Panc1 (cell line): ENCODE measurements around the gene PPP1R16B. TPM values are rescaled to one million over a fixed set of nuclear protein-coding genes. Genes with fewer than 3 reads are reported as not detected.

Experiments
- ATAC-seq: fragments of 200-7000 bp; cut with Tn5 transposase; 2 replicates; pipeline ENCODE4 v1.9.1; 2020; ENCODE audit warnings: mild to moderate bottlenecking, moderate library complexity
- BruUV-seq: library from RNA; stranded (reverse); fragments of 400-500 nt; replicated peaks from 2 replicates; lab custom pipeline; 2021; lab: Mats Ljungman, UMichigan
- CTCF ChIA-PET: fragments of 300-600 bp; sonication (Branson Sonifier 250); formaldehyde crosslinking; loops from one replicate; lab custom pipeline; 2022; ENCODE audit warnings: antibody characterized with exemption; lab: Charles Lee
- POLR2A ChIA-PET: fragments of 300-600 bp; sonication (Branson Sonifier 250); formaldehyde crosslinking; loops from one replicate; lab custom pipeline; 2022; ENCODE audit warnings: antibody characterized with exemption; lab: Charles Lee
- DNase-seq: peaks from one replicate; pipeline ENCODE4 v3.0.0-alpha.2; 2010; ENCODE audit warnings: low read depth, low spot score
- H3K27ac ChIP-seq: 2 replicates; pipeline ENCODE4 v1.5.1; 2011; ENCODE audit warnings: mild to moderate bottlenecking, low read length, inconsistent platforms
- H3K27me3 ChIP-seq: fragments of 200-500 bp; sonication (Bioruptor generic); 2 replicates; pipeline ENCODE4 v1.6.0; 2014; ENCODE audit warnings: low read length, inconsistent platforms; ENCODE audit not compliant: control insufficient read depth, insufficient read depth
- H3K36me3 ChIP-seq: fragments of 200-500 bp; sonication (Bioruptor generic); 2 replicates; pipeline ENCODE4 v1.5.1; 2014; ENCODE audit warnings: inconsistent platforms, mild to moderate bottlenecking, low read length, moderate library complexity; ENCODE audit not compliant: control insufficient read depth, insufficient read depth
- H3K4me1 ChIP-seq: 2 replicates; pipeline ENCODE4 v1.5.1; 2011; ENCODE audit warnings: inconsistent platforms, mild to moderate bottlenecking, low read length, moderate library complexity; ENCODE audit not compliant: control insufficient read depth, insufficient read depth
- H3K4me3 ChIP-seq, 2 experiments: 2 replicates each; pipeline ENCODE4 v1.5.1; 2011 to 2012; ENCODE audit warnings: low read depth in 2 of 2, low read length in 2 of 2, mild to moderate bottlenecking in 2 of 2, inconsistent platforms in 1 of 2, moderate library complexity in 1 of 2
- H3K9me3 ChIP-seq: fragments of 200-500 bp; sonication (Bioruptor generic); 2 replicates; pipeline ENCODE4 v1.5.1; 2014; ENCODE audit warnings: low read depth, mild to moderate bottlenecking, inconsistent platforms, low read length, moderate library complexity; ENCODE audit not compliant: control insufficient read depth, insufficient read depth
- POLR2AphosphoS5 ChIP-seq: IDR thresholded peaks from 2 replicates; pipeline ENCODE4 v1.6.1; 2012; ENCODE audit warnings: mild to moderate bottlenecking, low read depth, low read length, moderate library complexity
- SIN3A ChIP-seq: IDR thresholded peaks from 2 replicates; pipeline ENCODE4 v1.6.1; 2012; ENCODE audit warnings: low read depth, mild to moderate bottlenecking, low read length, moderate library complexity, borderline replicate concordance; ENCODE audit not compliant: insufficient read depth
- TCF7L2 ChIP-seq: IDR thresholded peaks from 2 replicates; pipeline ENCODE4 v1.6.1; 2011; ENCODE audit warnings: mild to moderate bottlenecking, low read depth, low read length, inconsistent platforms
- in situ Hi-C: cut with HindIII; loops from 2 replicates; pipeline ENCODE4 v1.10.0; 2016; ENCODE audit warnings: low sequenced_read_pairs, low pct_unique_long_range_greater_than_20kb
- intact Hi-C: fragments of 100-400 bp; cut with micrococcal nuclease; formaldehyde crosslinking; loops from one replicate; pipeline ENCODE4 v1.10.0; 2022; ENCODE audit not compliant: unreplicated experiment
- total RNA-seq: library from RNA; stranded (reverse); gene quantifications from one replicate; pipeline ENCODE4 v1.2.1, GENCODE V29; 2021; ENCODE audit not compliant: unreplicated experiment
- TF ChIP-seq, protein P1 (sequence below), 2 experiments: IDR thresholded peaks; 2 replicates each; pipeline ENCODE4 v1.6.1; 2011 to 2012; ENCODE audit warnings: low read depth in 2 of 2, control low read depth in 1 of 2, low read length in 1 of 2, mild to moderate bottlenecking in 1 of 2, moderate library complexity in 1 of 2; ENCODE audit not compliant: insufficient read depth in 1 of 2
- TF ChIP-seq, protein P2 (sequence below): fragments of 450-650 bp; IDR thresholded peaks from 2 replicates; pipeline ENCODE4 v1.5.1; 2017; ENCODE audit warnings: mild to moderate bottlenecking

The PPP1R16B gene
- total RNA-seq, 1 experiment from 2014 or later: 0.92 TPM

DNA sequence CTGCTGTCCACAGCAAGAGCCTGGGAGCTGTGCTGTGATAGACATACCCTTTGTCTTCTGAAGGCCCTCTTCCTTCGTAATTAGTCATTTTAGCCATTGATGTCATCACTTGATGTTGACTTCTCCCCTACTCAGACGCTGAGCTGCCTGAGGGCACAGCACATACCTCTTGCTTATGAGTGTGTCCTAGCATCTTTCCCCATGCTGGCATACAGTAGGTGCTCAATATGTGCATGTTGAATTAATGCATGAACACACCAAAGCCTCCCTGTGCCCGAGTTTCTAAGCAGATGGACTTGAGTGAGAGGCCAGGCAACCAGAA lies 85.0 kb downstream of the PPP1R16B start:
- no peak for DNase-seq
- Histone ChIP-seq H3K4me1 (no peaks in the 10 kb centered on the region), H3K36me3 (no peaks in the 10 kb centered on the region), H3K27ac (no peak overlapping the region), H3K27me3 (no peaks in the 10 kb centered on the region), H3K9me3 (no peaks in the 10 kb centered on the region), H3K4me3 (no peak overlapping the region)
- POLR2A ChIA-PET: no interaction called here
- intact Hi-C loops (loop anchor here (5.0 kb wide), 1 partner anchor 243 kb away; no protein-coding TSS in a partner anchor), in situ Hi-C loops (no loop called here)
- no TSS peak for BruUV-seq
- TF ChIP-seq POLR2AphosphoS5: no peak
- TF ChIP-seq, protein P1, sequence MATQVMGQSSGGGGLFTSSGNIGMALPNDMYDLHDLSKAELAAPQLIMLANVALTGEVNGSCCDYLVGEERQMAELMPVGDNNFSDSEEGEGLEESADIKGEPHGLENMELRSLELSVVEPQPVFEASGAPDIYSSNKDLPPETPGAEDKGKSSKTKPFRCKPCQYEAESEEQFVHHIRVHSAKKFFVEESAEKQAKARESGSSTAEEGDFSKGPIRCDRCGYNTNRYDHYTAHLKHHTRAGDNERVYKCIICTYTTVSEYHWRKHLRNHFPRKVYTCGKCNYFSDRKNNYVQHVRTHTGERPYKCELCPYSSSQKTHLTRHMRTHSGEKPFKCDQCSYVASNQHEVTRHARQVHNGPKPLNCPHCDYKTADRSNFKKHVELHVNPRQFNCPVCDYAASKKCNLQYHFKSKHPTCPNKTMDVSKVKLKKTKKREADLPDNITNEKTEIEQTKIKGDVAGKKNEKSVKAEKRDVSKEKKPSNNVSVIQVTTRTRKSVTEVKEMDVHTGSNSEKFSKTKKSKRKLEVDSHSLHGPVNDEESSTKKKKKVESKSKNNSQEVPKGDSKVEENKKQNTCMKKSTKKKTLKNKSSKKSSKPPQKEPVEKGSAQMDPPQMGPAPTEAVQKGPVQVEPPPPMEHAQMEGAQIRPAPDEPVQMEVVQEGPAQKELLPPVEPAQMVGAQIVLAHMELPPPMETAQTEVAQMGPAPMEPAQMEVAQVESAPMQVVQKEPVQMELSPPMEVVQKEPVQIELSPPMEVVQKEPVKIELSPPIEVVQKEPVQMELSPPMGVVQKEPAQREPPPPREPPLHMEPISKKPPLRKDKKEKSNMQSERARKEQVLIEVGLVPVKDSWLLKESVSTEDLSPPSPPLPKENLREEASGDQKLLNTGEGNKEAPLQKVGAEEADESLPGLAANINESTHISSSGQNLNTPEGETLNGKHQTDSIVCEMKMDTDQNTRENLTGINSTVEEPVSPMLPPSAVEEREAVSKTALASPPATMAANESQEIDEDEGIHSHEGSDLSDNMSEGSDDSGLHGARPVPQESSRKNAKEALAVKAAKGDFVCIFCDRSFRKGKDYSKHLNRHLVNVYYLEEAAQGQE (IDR thresholded peaks at IDR 0.05; ENCODE audit: insufficient read depth in 1 of 2, low read depth in 2 of 2, low read length in 1 of 2): no peak
- no peak for TF ChIP-seq SIN3A
- no peak for TF ChIP-seq TCF7L2
- TF ChIP-seq, protein P2, sequence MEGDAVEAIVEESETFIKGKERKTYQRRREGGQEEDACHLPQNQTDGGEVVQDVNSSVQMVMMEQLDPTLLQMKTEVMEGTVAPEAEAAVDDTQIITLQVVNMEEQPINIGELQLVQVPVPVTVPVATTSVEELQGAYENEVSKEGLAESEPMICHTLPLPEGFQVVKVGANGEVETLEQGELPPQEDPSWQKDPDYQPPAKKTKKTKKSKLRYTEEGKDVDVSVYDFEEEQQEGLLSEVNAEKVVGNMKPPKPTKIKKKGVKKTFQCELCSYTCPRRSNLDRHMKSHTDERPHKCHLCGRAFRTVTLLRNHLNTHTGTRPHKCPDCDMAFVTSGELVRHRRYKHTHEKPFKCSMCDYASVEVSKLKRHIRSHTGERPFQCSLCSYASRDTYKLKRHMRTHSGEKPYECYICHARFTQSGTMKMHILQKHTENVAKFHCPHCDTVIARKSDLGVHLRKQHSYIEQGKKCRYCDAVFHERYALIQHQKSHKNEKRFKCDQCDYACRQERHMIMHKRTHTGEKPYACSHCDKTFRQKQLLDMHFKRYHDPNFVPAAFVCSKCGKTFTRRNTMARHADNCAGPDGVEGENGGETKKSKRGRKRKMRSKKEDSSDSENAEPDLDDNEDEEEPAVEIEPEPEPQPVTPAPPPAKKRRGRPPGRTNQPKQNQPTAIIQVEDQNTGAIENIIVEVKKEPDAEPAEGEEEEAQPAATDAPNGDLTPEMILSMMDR: no peak
- ATAC-seq: no peak
- CTCF ChIA-PET: no interaction called here

DNA sequence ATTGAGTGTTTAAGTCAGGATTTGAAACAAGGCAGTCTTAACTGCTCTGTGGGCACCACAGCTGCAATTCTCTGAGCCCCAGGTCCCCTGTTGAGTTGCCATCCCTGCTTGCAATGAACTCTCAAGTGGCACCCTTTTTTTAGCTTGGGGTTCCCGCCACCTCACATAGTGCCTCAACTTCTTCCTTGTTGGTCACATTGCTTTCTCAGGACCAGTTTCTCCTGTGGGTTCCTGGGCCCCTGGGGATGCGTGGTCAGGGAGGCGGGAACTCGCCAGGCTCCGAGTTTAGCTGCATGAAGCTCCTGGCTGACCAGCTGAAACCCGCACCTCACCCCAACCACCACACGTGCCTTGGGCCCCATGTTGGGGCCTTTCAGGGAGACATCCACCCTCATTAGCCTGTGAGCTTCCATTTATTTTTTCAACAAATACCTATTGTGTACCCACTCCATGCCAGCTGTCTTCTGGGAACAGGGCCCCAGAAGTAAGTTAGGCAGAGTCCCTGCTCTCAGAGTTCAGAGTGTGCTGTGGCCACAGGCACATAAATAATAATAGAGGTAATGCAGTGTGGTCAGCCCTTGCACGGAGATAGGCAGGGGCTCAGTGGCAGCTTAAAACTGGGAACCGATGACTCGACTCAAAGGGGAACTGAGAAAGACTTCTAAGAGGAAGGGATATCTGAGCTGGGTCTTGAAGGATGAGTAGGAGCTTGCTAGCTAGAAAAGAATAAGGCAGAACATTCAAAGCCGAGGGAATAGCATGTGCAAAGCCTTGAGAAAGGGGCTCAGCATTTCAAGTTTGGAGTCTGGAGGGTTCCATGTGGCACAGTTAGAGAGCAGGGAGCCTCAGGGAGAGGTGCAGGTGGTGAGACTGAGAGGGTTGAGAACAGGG lies 86.8 kb downstream of the PPP1R16B start:
- TF ChIP-seq, protein P2: no peak
- TF ChIP-seq SIN3A (no peak), TCF7L2 (no peak), POLR2AphosphoS5 (no peak)
- TF ChIP-seq, protein P1 (IDR thresholded peaks at IDR 0.05; ENCODE audit: insufficient read depth in 1 of 2, low read depth in 2 of 2, low read length in 1 of 2): no peak
- H3K4me3 ChIP-seq: no peak overlapping the region
- CTCF ChIA-PET: interaction anchor here (1.2 to 1.6 kb wide), 2 partner anchors 166 to 247 kb away, joined by 4 to 5 read pairs; no protein-coding TSS in a partner anchor
- H3K27ac ChIP-seq: no peak overlapping the region
- no TSS peak for BruUV-seq
- DNase-seq: no peak
- H3K4me1 ChIP-seq: no peaks in the 10 kb centered on the region
- POLR2A ChIA-PET: interaction anchor here (0.5 to 0.6 kb wide), 2 partner anchors 70 to 250 kb away, joined by 3 read pairs; partner anchors contain the start of gene DHX35
- peaks cover 3% of the 10 kb centered on the region for H3K27me3 ChIP-seq
- H3K9me3 ChIP-seq: no peaks in the 10 kb centered on the region
- in situ Hi-C loops: no loop called here
- intact Hi-C loops: loop anchor here (5.0 kb wide), 1 partner anchor 245 kb away; no protein-coding TSS in a partner anchor
- ATAC-seq: no peak
- H3K36me3 ChIP-seq: no peaks in the 10 kb centered on the region
